T-cell (primary cell): Measurements from ENCODE around the gene METTL22. TPM values are rescaled to one million over a fixed set of nuclear protein-coding genes. Genes with fewer than 3 reads are reported as not detected.

ENCODE experiments used
- ATAC-seq, 4 experiments: fragments of 200-7000 bp in 3 of 4; fragments of 150-1000 bp in 1 of 4; cut with Tn5 transposase; replicated peaks in 1 of 4; 1 replicate in 3 of 4; 2 replicates in 1 of 4; pipeline ENCODE4 v1.10.0; 2021; ENCODE audit warnings: moderate library complexity in 3 of 4, mild to moderate bottlenecking in 2 of 4, moderate number of reproducible peaks in 1 of 4
- CTCF ChIA-PET, 2 donors: fragments of 300-600 bp; sonication (Branson Sonifier 250); formaldehyde crosslinking; loops; one replicate each; lab custom pipeline; 2022; ENCODE audit warnings: antibody characterized with exemption in 2 of 2; lab: Charles Lee
- POLR2A ChIA-PET, 2 donors: fragments of 300-600 bp; sonication (Branson Sonifier 250); formaldehyde crosslinking; loops; one replicate each; lab custom pipeline; 2022; ENCODE audit warnings: antibody characterized with exemption in 2 of 2; lab: Charles Lee
- DNase-seq, 35 experiments: peaks; one replicate each; pipeline versions ENCODE4 v3.0.0 to v3.0.0-alpha.2; 2013 to 2023
- H3K27ac ChIP-seq: one replicate; pipeline ENCODE4 v1.5.1; 2013; ENCODE audit warnings: low read length
- H3K27me3 ChIP-seq, 2 experiments: replicated peaks in 1 of 2; 1 replicate in 1 of 2; 2 replicates in 1 of 2; pipeline versions ENCODE4 v1.6.1 to v1.7.0; 2013; ENCODE audit warnings: low read length in 1 of 2, mixed read lengths in 1 of 2; ENCODE audit not compliant: control insufficient read depth in 2 of 2, insufficient read depth in 2 of 2; ENCODE audit errors: extremely low read depth in 1 of 2
- H3K36me3 ChIP-seq, 2 donors: 1 replicate in 1 of 2; 2 replicates in 1 of 2; pipeline versions ENCODE4 v1.6.1 to v1.7.0; 2013; ENCODE audit warnings: low read length in 1 of 2; ENCODE audit not compliant: control insufficient read depth in 2 of 2, insufficient read depth in 1 of 2; ENCODE audit errors: extremely low read depth in 1 of 2
- H3K4me1 ChIP-seq, 2 experiments: 1 replicate in 1 of 2; 2 replicates in 1 of 2; pipeline versions ENCODE4 v1.6.1 to v1.7.0; 2013; ENCODE audit warnings: low read length in 2 of 2, mixed read lengths in 1 of 2; ENCODE audit not compliant: insufficient read depth in 2 of 2, control insufficient read depth in 1 of 2; ENCODE audit errors: extremely low read depth in 1 of 2
- H3K4me3 ChIP-seq, 2 donors: 1 replicate in 1 of 2; 2 replicates in 1 of 2; pipeline versions ENCODE4 v1.5.1 to v1.7.0; 2013; ENCODE audit warnings: mild to moderate bottlenecking in 2 of 2, low read length in 1 of 2, moderate library complexity in 1 of 2; ENCODE audit not compliant: control insufficient read depth in 1 of 2; ENCODE audit errors: extremely low read depth in 1 of 2
- H3K9me3 ChIP-seq: 2 replicates; pipeline ENCODE4 v1.7.0; 2013
- H3K27ac Mint-ChIP-seq, 2 donors: one replicate each; pipeline ENCODE4 v1.8.0; 2020 to 2021; ENCODE audit warnings: mild to moderate bottlenecking in 2 of 2, mixed read lengths in 2 of 2
- H3K27me3 Mint-ChIP-seq, 2 donors: one replicate each; pipeline ENCODE4 v1.8.0; 2021 to 2022; ENCODE audit warnings: mixed read lengths in 2 of 2
- H3K36me3 Mint-ChIP-seq: one replicate; pipeline ENCODE4 v1.8.0; 2021; ENCODE audit warnings: mixed read lengths
- H3K4me1 Mint-ChIP-seq, 3 donors: one replicate each; pipeline ENCODE4 v1.8.0; 2020 to 2022; ENCODE audit warnings: mixed read lengths in 3 of 3, mild to moderate bottlenecking in 1 of 3
- H3K4me3 Mint-ChIP-seq, 3 donors: one replicate each; pipeline ENCODE4 v1.8.0; 2020 to 2022; ENCODE audit warnings: mild to moderate bottlenecking in 3 of 3, mixed read lengths in 3 of 3, moderate library complexity in 3 of 3
- H3K9me3 Mint-ChIP-seq, 3 donors: one replicate each; pipeline ENCODE4 v1.8.0; 2020 to 2022; ENCODE audit warnings: mixed read lengths in 3 of 3
- WGBS: methylation state at CpG from one replicate; pipeline ENCODE4 v1.1.5; 2013; ENCODE audit warnings: missing lambda C conversion rate; ENCODE audit not compliant: insufficient coverage; 5-methylcytosine and 5-hydroxymethylcytosine counted together
- total RNA-seq, 35 experiments: library from RNA in 6 of 35; stranded (reverse) in 6 of 35; fragments of 120-200 nt in 1 of 35; gene quantifications; one replicate each; pipeline versions ENCODE4 v1.2.1 to v1.2.4 and lab custom pipeline; 2013 to 2026

The METTL22 gene
- total RNA-seq, 5 donors from 2014 or later (not counting 1 experiment from before 2014, with no cell fraction given), result 27.6 to 53.4 (median 34.4) TPM

DNA sequence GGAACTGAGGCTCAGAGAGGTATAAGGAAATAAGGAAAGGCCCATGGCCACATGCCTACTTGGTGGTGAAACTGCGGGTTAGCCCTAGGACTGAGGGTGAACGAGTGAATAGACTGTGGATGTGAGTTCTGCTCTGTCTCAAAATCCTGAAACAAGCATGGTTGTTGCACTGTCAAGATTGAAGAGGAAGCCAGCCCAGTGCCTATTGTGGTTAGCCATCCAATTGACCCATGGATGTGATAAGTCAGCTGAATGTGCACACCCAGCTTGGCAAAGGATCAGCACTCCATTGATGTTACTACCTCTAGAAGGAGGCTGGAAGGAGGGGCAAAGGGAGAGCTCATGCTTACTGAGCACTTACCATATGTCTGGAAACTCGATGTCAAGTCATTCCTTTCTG lies 35.6 kb upstream of the METTL22 start:
- 81% methylated on average over 2 of the region's 3 CpGs for WGBS
- peaks cover 16 to 57% of the 10 kb centered on the region in 2 experiments for H3K27me3 ChIP-seq

DNA sequence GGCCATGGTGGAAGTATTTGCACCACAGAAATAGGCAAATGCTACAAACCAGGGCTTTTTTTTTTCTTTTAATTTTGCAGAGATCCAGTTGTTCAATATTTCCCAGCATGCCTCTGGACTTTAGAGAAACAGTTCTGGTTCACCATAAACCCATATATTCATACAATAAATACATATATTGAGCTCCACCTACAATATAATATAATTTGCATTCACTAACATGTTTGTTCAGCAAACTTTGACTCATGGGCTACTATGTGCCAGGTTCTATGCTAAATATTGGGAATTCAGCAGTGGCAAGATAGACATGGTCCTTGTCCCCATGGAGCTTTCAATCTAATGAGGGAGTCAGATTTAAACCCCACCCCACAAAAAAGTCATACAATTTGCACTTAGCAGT lies 34.4 kb upstream of the METTL22 start:
- Mint-ChIP-seq H3K4me1 (peaks cover 1 to 6% (median 5%) of the 10 kb centered on the region in 3 donors), H3K9me3 (no peaks in the 10 kb centered on the region), H3K4me3 (no peak overlapping the region), H3K27me3 (peaks cover 31 to 50% of the 10 kb centered on the region in 2 donors), H3K36me3 (no peaks in the 10 kb centered on the region), H3K27ac (no peak overlapping the region)
- ChIA-PET CTCF (no interaction called here), POLR2A (no interaction called here)
- Histone ChIP-seq H3K4me1 (peaks cover 0 to 4% of the 10 kb centered on the region in 2 experiments), H3K4me3 (no peak overlapping the region), H3K27me3 (peaks cover 19 to 57% of the 10 kb centered on the region in 2 experiments), H3K9me3 (no peaks in the 10 kb centered on the region), H3K27ac (no peak overlapping the region), H3K36me3 (no peaks in the 10 kb centered on the region)
- no peak for DNase-seq
- no peak for ATAC-seq

More for the DNA sequence above, 35.6 kb upstream of the METTL22 start:
- DNase-seq (no peak), ATAC-seq (no peak)
- peaks cover 31 to 55% of the 10 kb centered on the region in 2 donors for H3K27me3 Mint-ChIP-seq
- Histone ChIP-seq H3K36me3 (no peaks in the 10 kb centered on the region), H3K4me1 (peaks cover 0 to 4% of the 10 kb centered on the region in 2 experiments), H3K9me3 (no peaks in the 10 kb centered on the region), H3K27ac (no peak overlapping the region), H3K4me3 (no peak overlapping the region)
- H3K9me3 Mint-ChIP-seq, result no peaks in the 10 kb centered on the region
- ChIA-PET POLR2A (no interaction called here), CTCF (no interaction called here)
- peaks cover 4 to 8% (median 6%) of the 10 kb centered on the region in 3 donors for H3K4me1 Mint-ChIP-seq
- H3K27ac Mint-ChIP-seq, result no peak overlapping the region
- no peaks in the 10 kb centered on the region for H3K36me3 Mint-ChIP-seq
- no peak overlapping the region for H3K4me3 Mint-ChIP-seq

DNA sequence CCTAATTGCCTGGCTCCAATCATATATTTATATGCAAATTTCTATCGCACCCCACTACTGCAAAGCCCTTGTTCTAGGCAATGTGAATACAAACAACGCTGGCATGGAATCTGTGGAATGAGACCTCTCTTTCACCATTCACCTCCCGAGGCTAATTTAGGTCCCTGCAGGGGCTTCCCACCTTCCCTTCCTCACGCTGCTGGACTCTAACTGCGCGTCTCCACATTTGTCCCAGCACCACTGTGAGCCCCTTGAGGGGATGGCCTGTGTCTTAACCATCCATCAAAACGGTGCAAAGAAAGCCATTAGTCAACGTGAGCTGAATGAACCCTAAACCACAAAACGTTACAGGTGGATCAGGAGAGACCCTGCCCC lies 32.8 kb upstream of the METTL22 start:
- Histone ChIP-seq H3K4me1 (peaks cover 0 to 4% of the 10 kb centered on the region in 2 experiments), H3K36me3 (no peaks in the 10 kb centered on the region), H3K4me3 (no peak overlapping the region), H3K27me3 (peaks cover 23 to 53% of the 10 kb centered on the region in 2 experiments), H3K27ac (no peak overlapping the region), H3K9me3 (no peaks in the 10 kb centered on the region)
- 13% methylated on average over 9 of the region's 9 CpGs for WGBS
- CTCF ChIA-PET, result no interaction called here
- H3K27me3 Mint-ChIP-seq, result peaks cover 27 to 45% of the 10 kb centered on the region in 2 donors
- DNase-seq, result no peak
- H3K4me3 Mint-ChIP-seq, result no peak overlapping the region
- POLR2A ChIA-PET, result no interaction called here
- H3K9me3 Mint-ChIP-seq, result no peaks in the 10 kb centered on the region
- ATAC-seq, result no peak
- peak overlapping the region in 1 of 2 donors; percentile 36 for H3K27ac Mint-ChIP-seq
- peaks cover 0 to 6% (median 5%) of the 10 kb centered on the region in 3 donors for H3K4me1 Mint-ChIP-seq
- H3K36me3 Mint-ChIP-seq, result no peaks in the 10 kb centered on the region

DNA sequence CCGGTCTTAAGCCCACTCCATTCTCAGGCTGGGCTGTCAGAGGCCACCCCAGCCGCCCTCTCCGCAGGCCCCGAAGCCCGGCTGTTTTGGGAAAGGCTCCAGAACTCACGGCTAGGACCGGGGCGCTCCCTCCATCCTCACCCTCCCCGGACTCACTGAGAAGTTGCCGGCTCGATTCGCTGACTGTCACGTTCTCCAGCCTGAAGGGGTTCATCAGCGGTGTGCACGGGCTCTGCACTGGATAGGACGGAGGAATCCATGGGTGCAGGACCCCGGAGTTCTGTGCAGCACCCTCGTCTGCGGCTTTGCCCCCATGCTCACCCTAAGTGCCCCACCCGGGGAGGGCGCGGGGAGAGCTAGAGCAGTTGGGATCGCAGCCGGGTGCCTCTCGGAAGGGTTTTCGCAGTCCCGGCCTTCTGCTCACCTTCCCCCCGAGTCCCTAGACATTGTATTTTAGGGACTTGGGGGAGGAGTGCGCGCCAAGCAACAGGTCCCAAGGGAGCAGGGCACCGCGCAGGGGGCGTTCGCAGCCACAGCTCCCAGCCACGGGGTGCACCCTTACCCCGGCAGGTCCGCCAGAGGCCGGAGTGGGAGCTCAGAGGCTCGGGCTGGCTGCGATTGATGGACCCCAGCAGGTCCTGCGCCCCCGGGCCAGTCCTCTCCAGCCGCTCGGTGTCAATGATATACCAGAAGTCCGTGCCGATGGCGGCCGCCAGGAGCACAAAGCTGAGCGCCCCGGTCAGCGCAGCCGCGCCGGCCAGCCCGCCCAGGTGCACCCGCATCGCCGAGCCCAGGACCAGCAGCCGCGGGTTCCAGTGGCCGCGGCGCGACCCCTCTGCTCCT lies 32.2 kb upstream of the METTL22 start:
- CTCF ChIA-PET, result no interaction called here
- POLR2A ChIA-PET, result no interaction called here
- no peak for DNase-seq
- peaks cover 27 to 45% of the 10 kb centered on the region in 2 donors for H3K27me3 Mint-ChIP-seq
- Histone ChIP-seq H3K9me3 (no peaks in the 10 kb centered on the region), H3K27me3 (peaks cover 23 to 51% of the 10 kb centered on the region in 2 experiments), H3K4me1 (peaks cover 0 to 4% of the 10 kb centered on the region in 2 experiments), H3K27ac (no peak overlapping the region), H3K36me3 (no peaks in the 10 kb centered on the region), H3K4me3 (no peak overlapping the region)
- no peaks in the 10 kb centered on the region for H3K36me3 Mint-ChIP-seq
- WGBS, result 6% methylated on average over 57 of the region's 64 CpGs
- H3K4me3 Mint-ChIP-seq, result peak overlapping the region in 1 of 3 donors; percentile 29
- no peak for ATAC-seq
- peaks cover 0 to 6% (median 5%) of the 10 kb centered on the region in 3 donors for H3K4me1 Mint-ChIP-seq
- H3K9me3 Mint-ChIP-seq, result no peaks in the 10 kb centered on the region
- H3K27ac Mint-ChIP-seq, result no peak overlapping the region

DNA sequence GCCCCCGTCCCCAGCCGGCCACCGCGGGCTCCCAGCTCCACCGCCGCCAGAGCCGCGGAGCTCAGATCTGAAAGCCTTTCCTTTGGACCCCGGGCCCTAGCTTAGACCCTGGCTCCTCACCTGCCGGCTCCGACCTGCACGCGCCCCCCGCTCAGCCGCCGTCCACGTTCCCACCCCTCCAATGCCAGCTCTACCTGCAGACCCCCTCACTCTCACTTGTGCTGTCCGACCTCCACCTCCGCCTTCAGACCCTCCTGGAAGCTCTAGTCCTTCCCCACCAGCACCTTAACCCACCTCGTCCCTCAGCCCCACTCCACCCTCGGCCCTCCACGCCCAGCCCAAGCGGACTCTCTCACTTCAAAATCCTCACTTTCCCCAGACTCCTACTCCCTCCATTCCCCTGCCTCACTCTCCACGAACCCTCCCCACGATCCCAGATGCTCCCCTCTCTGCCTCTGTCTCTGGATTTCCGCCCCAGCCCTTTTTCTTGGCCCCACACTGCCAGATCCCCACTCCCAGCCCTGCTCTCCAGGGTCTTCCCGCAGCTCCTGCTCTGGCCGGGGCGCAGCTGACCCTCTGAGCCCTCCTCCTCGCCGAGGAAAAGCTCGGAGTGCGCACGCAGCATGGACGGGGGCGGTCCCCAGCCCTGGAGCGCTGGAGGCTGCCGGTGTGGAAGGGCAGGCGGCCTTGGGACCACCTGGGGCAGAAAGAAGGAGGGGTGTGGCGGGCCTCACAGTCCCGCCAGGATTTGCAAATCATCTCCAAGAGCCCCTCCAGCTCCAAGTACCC lies 31.4 kb upstream of the METTL22 start, which contains the start of gene TMEM114:
TMEM114 (minus strand) TSS at position 612 of the 789 bp plus-strand sequence. CDS start 673 bp downstream, outside the sequence.
- Mint-ChIP-seq H3K27me3 (peaks cover 30 to 43% of the 10 kb centered on the region in 2 donors), H3K36me3 (no peaks in the 10 kb centered on the region), H3K9me3 (no peaks in the 10 kb centered on the region), H3K4me3 (no peak within 1 kb of the TSS), H3K4me1 (peaks cover 0 to 6% (median 5%) of the 10 kb centered on the region in 3 donors), H3K27ac (peak within 1 kb of the TSS in 1 of 2 donors; percentile 25)
- Histone ChIP-seq H3K4me3 (no peak within 1 kb of the TSS), H3K27me3 (peaks cover 23 to 46% of the 10 kb centered on the region in 2 experiments), H3K4me1 (peaks cover 0 to 4% of the 10 kb centered on the region in 2 experiments), H3K27ac (no peak within 1 kb of the TSS), H3K36me3 (no peaks in the 10 kb centered on the region), H3K9me3 (no peaks in the 10 kb centered on the region)
- 11% methylated on average over 33 of the region's 41 CpGs for WGBS
- DNase-seq (no peak), ATAC-seq (no peak)
- ChIA-PET POLR2A (no interaction called here), CTCF (no interaction called here)

DNA sequence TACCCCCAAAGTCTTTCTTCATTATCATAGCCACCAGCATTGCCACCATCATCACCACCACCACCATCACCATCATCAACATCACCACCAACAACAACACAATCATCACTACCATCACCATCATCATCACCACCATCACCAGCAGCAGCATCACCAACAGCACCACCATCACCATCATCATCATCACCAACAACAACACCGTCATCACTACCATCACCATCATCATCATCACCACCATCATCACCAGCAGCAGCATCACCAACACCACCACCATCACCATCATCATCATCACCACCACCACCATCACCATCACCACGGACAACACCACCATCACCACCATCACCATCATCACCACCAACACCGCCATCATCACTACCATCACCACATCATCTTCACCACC lies 30.7 kb upstream of the METTL22 start:
- POLR2A ChIA-PET, result no interaction called here
- Histone ChIP-seq H3K4me3 (no peak overlapping the region), H3K36me3 (no peaks in the 10 kb centered on the region), H3K27ac (no peak overlapping the region), H3K4me1 (peaks cover 0 to 4% of the 10 kb centered on the region in 2 experiments), H3K27me3 (peaks cover 23 to 46% of the 10 kb centered on the region in 2 experiments), H3K9me3 (no peaks in the 10 kb centered on the region)
- no peak overlapping the region for H3K4me3 Mint-ChIP-seq
- 100% methylated on average over 3 of the region's 3 CpGs for WGBS
- CTCF ChIA-PET, result no interaction called here
- no peaks in the 10 kb centered on the region for H3K9me3 Mint-ChIP-seq
- no peak for DNase-seq
- H3K27ac Mint-ChIP-seq, result no peak overlapping the region
- H3K4me1 Mint-ChIP-seq, result peaks cover 0 to 6% (median 5%) of the 10 kb centered on the region in 3 donors
- H3K36me3 Mint-ChIP-seq, result no peaks in the 10 kb centered on the region
- ATAC-seq, result no peak
- peaks cover 24 to 36% of the 10 kb centered on the region in 2 donors for H3K27me3 Mint-ChIP-seq
